ENCODE measurements around the gene PLEKHA4.
"Not testable (repeated sequence)": the region's sequence is repeated elsewhere in the genome, so short reads cannot be mapped to it uniquely, and the experiment has no call there.

PLEKHA4 gene

DNA sequence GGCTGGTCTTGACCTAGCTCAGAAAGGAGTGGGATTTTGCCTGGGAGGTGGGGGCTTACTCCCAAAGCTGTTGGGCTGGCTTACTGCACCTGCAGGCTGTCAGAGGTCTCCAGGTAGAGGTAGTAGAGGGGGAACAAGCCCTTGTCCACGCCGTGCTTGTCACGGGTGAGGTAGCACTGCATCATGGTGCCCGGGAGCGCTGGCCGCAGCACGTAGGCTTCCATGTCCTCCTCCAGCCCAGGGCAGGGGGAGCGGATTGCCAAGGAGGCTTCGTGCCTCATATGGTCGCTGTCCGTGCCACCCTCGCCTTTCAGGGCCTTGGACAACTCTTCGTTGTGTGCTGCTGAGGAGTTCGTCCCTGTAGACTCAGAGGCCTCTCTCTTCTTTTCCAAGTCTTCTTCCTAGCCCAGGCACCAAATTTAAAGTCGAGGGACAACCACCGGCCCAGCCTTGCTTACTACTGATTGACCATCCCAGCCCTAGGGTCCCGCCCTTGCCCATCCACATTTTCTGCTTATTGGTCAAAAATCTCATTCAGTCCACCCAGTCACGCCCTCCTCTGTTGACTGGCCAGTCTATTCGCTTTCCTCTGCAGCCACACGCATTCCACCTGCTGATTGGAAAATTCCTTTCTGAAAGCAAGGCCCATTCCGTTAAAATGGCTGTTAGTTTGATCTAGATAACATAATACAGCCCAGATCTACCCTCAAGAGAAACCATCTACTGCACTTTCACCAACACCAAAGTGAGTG lies 19.6 kb upstream of the PLEKHA4 start:
- DNase-seq (ENCODE audit: low read depth) = no peak

DNA sequence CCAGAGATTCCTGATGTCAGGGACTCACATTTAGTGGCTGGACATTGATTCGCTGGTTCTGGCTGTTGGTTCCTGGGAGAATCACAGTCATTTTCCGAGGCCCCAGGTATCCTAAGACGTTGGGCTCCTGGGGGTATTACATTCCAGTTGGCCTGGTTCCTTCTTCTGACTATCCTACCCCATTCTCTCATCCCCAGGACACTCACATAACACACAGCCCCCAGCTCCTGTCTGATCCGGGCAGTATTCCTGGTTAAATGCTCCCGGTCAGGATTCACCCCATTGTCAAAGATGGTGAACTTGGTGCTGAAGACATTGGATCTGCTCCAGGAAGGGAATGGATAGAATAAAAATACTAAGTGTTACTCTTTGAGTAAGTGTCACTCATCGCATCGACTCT lies 15.3 kb upstream of the PLEKHA4 start:
- DNase-seq (ENCODE audit: low read depth) = no peak

DNA sequence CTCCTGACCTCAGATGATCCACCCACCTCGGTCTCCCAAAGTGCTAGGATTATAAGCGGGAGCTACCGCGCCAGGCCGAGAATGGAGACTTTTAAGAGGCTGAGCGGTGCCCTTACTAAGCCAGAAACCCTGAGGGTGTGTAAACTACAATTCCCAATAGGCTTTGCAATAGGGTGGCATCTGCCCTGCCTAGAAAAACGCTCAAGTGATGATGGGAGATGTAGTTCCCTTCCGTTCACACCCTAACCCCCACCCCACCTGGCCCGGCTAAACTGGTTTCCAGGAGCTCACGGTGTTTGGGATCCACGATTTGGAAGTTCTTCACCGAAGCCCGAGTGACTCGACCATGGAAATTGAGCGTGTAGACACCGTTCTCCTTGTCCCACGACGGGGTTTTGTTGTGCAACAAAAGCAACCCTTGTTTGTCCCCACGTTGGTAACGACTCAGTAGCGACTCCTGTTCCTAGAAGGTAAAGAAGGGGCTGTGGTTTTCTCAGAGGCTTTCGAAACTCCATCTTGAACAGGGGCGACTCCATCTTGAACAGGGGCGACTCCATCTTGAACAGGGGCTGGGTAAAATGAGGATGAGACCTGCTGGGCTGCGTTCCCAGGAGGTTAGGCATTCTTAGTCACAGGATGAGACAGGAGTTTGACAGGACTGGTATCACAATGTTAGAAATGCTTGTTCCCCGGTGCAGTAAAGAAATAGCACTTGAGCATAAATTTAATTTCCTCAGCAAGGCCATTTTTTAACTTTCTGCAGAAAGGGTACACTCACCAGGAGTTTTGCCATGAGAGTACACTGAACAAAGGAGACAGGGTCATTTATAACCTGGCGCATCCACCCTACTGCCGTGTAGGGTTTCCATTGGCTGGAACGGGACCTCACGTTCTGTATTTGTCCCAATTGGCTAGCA lies 13.6 kb upstream of the PLEKHA4 start:
- no peak for DNase-seq (ENCODE audit: low read depth)

DNA sequence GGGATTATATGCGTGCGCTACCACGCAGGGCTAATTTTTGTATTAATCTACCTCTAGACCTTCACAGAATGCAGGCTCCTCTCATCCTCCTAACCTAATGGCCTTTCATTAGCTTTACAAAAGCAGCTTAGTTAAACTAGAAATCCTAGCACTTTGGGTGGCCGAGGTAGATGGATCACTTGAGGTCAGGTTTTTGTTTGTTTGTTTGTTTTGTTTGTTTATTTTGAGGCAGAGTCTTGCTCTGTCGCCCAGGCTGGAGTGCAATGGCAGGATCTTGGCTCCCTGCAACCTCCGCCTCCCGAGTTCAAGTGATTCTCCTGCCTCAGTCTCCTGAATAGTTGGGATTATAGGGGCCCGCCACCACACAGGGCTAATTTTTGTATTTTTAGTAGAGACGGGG lies 11.3 kb upstream of the PLEKHA4 start:
- DNase-seq (ENCODE audit: low read depth) = not testable (repeated sequence)

DNA sequence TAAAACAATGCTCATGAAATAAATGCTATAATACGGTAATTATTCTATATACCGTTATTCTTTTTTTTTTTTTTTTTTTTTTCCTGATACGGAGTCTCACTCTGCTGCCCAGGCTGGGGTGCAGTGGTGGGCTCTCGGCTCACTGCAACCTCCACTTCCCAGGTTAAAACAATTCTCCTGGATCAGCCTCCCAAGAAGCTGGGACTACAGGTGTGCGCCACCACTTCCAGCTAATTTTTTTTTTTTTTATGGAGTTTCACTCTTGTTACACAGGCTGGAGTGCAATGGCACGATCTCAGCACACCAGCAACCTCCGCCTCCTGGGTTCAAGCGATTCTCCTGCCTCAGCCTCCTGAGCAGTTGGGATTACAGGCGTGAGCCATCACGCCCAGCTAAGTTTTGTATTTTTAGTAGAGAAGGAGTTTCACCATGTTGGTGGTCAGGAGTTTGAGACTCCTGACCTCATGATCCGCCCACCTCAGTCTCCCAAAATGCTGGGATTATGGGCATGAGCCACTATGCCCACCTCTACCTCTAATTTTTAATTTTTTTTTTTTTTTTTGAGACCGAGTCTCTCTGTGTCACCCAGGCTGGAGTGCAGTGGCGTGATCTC lies 10.7 kb upstream of the PLEKHA4 start:
- DNase-seq (ENCODE audit: low read depth) = no peak

DNA sequence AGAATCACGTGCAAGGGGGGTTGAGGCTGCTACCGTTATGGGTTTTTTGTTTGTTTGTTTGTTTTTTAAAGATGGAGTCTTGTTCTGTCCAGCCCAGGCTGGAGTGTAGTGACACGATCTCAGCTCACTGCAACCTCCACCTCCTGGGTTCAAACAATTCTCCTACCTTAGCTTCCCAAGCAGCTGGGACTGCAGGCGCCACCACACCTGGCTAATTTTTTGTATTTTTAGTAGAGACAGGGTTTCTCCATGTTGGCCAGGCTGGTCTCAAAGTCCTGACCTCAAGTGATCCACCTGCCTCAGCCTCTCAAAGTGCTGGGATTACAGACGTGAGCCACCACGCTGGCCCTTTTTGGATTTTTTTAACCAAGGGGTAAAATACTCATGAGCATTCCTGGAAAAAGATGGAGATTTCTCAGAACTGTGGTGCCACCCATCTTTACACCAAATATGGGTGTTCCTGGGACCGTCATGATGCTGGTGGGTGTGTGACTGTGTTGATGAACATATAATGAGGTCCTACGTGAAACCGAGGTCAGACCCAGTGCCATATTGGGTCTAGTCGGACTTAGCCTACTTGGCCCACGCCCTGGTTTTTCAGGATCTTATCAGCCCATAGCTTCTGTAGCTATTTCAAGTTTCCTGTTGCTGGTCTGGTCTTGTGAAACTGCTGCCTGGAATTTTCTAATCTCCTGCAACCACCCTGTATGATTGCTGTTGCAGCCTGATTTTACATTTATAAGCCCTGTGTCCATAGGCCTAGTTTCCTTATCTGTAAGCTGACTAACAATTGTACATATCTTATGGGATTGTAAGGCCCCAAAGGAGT lies 10.0 kb upstream of the PLEKHA4 start:
- DNase-seq (ENCODE audit: low read depth) = no peak

DNA sequence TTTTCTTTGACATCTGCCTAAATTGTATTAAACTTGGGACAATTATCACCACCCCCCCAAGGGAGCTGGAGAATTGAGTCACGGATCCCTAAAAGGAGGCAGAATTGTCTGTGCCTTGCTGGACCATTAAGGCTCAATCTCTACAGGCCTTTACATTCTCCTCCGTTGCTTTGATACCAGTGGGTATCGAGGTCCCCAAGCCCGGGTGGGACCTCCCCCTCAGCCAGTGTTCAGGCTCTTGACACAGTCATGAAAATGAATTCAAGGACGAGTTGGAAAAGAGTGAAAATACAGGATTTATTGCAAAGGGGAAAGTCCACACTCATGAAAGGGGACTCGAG lies 9.4 kb upstream of the PLEKHA4 start:
- no peak for DNase-seq (ENCODE audit: low read depth)

DNA sequence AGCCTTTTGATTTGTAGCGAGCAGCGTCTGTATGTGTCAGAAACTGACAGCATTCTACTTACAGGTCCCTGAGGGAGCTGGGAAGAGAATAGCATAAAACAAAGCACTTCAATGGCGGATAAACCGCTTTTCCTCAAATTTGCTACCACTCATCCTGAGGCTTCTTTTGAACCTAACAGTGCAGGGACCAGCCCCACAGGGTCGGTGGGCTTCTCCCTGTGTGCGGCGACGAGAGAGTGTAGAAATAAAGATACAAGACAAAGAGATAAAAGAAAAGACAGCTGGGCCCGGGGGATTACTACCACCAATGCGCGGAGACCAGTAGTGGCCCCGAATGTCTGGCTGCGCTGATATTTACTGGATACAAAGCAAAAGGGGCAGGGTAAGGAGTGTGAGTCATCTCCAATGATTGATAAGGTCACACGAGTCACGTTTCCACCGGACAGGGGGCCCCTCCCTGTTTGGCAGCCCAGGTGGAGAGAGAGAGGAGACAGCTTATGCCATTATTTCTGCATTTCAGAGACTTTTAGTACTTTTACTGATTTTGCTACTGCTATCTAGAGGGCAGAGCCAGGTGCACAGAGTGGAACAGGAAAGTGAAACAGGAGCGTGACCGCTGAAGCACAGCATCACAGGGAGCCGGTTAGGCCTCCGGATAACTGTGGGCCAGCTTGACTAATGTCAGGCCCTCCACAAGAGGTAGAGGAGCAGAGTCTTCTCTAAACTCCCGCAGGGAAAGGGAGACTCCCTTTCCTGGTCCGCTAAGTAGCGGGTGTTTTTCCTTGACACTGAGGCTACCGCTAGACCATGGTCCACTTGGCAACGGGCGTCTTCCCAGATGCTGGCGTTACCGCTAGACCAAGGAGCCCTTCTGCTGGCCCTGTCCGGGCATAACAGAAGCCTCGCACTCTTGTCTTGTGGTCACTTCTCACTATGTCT lies 7.9 kb upstream of the PLEKHA4 start:
- DNase-seq (ENCODE audit: low read depth) = peak; percentile 37

DNA sequence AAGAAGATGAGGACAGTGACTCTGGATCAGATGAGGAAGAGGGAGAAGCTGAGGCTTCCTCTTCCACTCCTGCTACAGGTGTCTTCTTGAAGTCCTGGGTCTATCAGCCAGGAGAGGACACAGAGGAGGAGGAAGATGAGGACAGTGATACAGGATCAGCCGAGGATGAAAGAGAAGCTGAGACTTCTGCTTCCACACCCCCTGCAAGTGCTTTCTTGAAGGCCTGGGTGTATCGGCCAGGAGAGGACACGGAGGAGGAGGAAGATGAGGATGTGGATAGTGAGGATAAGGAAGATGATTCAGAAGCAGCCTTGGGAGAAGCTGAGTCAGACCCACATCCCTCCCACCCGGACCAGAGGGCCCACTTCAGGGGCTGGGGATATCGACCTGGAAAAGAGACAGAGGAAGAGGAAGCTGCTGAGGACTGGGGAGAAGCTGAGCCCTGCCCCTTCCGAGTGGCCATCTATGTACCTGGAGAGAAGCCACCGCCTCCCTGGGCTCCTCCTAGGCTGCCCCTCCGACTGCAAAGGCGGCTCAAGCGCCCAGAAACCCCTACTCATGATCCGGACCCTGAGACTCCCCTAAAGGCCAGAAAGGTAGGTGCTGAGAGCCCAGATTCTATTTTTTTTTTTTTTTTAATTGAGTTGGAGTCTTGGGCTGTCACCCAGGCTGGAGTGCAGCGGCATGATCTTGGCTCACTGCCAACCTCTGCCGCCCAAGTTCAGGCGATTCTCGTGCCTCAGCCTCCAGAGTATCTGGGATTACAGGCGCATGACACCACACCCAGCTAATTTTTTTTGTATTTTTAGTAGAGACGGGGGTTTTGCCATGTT lies 6.1 kb upstream of the PLEKHA4 start:
- peak; percentile 65 for DNase-seq (ENCODE audit: low read depth)

DNA sequence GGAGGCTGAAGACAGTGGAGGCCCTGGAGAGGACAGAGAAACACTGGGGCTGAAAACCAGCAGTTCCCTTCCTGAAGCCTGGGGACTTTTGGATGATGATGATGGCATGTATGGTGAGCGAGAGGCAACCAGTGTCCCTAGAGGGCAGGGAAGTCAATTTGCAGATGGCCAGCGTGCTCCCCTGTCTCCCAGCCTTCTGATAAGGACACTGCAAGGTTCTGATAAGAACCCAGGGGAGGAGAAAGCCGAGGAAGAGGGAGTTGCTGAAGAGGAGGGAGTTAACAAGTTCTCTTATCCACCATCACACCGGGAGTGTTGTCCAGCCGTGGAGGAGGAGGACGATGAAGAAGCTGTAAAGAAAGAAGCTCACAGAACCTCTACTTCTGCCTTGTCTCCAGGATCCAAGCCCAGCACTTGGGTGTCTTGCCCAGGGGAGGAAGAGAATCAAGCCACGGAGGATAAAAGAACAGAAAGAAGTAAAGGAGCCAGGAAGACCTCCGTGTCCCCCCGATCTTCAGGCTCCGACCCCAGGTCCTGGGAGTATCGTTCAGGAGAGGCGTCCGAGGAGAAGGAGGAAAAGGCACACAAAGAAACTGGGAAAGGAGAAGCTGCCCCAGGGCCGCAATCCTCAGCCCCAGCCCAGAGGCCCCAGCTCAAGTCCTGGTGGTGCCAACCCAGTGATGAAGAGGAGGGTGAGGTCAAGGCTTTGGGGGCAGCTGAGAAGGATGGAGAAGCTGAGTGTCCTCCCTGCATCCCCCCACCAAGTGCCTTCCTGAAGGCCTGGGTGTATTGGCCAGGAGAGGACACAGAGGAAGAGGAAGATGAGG lies 5.3 kb upstream of the PLEKHA4 start:
- DNase-seq (ENCODE audit: low read depth) = no peak

DNA sequence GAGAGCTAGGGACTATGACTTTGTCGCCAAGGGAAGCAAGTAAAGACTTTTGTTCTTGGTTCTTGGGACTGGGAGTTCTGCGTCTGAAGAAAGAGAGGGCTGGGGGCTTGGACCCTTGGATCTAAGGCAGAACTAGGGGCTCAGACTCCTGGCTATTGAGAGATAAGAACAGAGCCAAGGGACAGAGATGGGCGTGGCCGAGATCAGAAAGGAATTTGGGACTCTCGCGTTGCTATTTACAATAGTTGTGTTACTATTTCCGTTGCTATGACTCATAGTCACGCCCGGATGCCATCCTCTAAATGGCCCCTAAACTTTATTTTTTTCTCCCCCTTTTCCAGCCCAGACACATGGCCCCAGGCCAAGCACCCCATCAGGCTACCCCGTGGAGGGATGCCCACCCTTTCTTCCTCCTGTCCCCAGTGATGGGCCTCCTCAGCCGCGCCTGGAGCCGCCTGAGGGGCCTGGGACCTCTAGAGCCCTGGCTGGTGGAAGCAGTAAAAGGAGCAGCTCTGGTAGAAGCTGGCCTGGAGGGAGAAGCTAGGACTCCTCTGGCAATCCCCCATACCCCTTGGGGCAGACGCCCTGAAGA lies 4.6 kb upstream of the PLEKHA4 start:
- DNase-seq (ENCODE audit: low read depth) = peak; percentile 72

DNA sequence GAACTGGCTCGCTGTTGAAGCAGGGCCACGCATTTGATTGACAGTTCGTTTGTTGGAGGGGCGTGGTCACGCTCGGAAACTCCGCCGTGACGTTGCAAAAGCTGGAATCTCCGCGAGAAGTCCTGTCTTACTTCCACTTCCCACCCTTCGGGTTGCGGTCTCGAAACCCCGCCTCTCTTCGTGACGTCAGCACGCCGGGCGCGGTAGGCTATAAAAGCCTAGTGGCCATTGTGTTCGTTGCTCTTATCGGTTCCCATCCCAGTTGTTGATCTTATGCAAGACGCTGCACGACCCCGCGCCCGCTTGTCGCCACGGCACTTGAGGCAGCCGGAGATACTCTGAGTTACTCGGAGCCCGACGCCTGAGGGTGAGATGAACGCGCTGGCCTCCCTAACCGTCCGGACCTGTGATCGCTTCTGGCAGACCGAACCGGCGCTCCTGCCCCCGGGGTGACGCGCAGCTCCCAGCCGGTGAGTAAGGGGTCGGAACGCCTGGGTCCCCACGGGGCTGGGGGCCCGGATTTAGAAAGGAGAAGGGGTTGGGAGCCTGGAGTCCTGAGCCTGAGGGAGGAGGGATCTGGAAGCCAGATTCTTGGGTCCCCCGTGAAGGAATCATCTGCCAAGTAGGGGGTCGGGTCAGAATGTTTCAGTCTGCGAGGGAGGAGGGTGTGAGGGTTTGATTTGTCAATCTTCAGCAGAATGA lies 3.9 kb upstream of the PLEKHA4 start, which contains the start of gene PPP1R15A:
Gene PPP1R15A, plus strand, starts transcription at position 240 of the 702 bp plus-strand sequence. CDS start 813 bp downstream, outside the sequence.
- peak; percentile 97 for DNase-seq (ENCODE audit: low read depth)

DNA sequence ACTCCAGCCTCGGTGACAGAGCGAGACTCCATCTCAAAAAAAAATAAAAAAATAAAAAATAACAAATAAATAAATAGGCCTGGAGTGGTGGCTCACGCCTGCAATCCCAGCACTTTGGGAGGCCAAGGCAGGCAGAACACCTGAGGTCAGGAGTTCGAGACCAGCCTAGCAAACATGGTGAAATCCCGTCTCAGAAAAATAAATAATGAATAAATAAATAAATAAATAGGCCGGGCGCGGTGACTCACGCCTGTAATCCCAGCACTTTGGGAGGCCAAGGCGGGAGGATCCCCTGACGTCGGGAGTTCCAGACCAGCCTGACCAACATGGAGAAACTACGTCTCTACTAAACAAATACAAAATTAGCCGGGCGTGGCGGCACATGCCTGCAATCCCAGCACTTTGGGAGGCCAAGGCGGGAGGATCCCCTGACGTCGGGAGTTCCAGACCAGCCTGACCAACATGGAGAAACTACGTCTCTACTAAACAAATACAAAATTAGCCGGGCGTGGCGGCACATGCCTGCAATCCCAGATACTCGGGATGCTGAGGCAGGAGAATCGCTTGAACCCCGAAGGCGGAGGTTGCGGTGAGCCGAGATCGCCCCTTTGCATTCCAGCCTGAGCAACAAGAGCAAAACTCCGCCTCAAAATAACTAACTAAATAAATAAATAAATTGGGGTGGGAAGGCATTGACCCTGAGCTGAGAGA lies 3.2 kb upstream of the PLEKHA4 start:
- not testable (repeated sequence) for DNase-seq (ENCODE audit: low read depth)

DNA sequence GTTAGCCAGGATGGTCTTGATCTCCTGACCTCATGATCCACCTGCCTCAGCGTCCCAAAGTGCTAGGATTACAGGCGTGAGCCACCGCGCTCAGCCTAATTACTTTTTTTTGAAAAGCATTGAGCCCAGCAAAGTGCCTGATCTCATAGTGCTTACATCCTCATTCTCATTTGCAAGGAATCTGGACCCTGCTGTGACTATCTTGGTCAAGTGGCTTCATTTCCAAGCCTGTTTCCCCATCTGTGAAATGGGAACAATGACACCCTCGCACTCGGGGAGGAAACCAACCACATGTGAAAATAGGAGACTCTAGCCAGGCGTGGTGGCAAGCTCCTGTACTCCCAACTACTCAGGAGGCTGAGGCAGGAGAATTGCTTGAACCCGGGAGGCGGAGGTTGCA lies 1.6 kb upstream of the PLEKHA4 start:
- DNase-seq (ENCODE audit: low read depth) = no peak

DNA sequence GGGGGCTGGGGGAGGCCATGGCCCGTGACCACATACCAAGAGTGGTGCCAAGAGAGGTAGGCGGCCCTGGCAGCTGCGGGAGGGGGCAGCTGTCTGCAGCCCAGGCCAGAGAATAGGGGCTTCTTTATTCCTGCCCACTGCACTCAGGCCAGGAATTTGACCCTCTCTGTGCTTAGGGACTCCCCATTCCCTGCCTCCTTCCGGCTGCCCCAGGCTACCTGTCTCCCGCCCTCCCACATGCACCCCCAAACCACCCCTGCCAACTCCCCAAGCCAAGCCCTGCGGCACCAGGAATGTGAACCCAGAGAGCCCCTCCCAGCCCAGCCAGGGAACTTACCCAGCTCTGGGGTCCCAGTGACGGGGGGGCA lies 687 bp downstream of the PLEKHA4 start:
- DNase-seq (ENCODE audit: low read depth) = no peak

DNA sequence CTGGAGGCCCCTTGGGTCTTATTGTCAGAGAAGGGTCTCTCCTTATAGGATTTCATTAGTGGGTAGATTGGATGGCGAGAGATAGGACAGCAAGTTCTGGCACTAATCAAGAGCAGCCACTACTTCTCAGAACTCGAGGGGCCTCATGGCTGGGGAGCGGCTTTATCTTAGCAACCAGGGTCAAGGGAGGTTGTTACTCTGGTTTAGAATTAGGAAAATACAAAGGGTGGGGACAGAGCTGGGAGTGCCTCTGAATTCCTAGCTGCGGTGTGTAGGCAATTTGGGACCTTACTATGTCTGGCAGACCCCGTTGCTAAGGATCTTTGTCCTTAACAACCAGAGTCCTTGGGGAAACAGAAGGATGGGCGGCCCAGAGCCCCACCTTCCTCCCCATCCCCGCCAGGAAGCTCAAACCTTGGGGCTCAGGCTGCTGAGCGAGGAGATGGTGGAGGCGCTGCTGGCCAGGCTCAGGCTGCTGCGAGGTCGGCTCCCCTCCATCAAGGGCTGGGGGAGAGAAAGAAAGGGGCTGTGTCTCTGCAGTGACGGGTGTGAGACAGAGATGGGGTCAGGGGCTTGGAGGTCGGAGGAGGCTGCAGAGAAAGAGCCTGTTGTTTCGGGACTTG lies 1.2 kb downstream of the PLEKHA4 start:
- no peak for DNase-seq (ENCODE audit: low read depth)

DNA sequence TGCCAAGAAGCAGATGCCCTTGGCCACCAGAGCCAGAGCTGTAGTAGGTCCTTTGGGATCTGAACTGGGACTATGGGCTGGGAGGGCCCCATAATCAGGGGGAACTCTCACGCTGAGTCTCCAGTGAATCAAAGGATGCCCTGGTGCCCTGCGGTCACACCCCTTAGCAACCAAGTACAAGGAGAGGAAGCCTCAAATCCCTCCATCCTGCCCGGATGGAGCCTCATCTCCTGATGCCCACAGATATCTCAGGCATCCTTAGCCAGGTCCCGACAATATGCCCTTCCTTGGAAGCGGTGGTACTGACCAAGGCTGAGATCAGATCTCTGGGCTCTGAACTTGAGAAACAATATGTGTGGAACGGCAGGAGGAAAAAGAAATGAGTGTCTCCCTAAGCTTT lies 1.7 kb downstream of the PLEKHA4 start:
- no peak for DNase-seq (ENCODE audit: low read depth)

All from T follicular helper cell (primary cell).